Stimulated activated CD4-positive, alpha-beta T cell treated with anti-CD3 and anti-CD28 coated beads, Interleukin-12 subunit alpha, Interleukin-12 subunit beta, amount 100 ng/mL, for 48 hours (primary cell): ENCODE results near the gene HDGFL3.

Experiments
- DNase-seq, 3 donors: peaks; one replicate each; pipeline ENCODE4 v3.0.0-alpha.2; 2020; ENCODE audit warnings: low read depth in 2 of 3, low spot score in 1 of 3

HDGFL3 gene

DNA sequence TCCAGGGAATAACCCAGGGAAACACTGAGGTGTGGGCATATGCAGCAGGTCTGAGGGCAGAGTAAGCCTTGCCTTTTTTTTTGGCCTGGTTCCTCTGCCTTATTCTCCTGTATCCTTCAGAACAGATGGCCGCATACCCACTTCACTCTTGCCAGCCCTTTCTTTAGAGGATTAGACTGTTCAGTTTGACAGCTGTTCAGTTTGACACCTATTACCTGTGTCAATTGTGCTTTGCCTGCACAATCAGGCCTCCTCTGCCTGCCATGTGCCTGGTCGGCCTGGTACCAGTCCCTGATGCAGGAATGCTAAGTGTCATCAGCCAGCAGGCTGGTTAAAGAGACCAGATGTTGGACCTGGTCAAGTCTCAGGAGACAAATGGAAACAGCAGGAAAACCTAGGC, 77.8 kb downstream of the HDGFL3 start:
- no peak for DNase-seq

GRCh38 chr15:83127547-83128150, 80.0 kb downstream of the HDGFL3 start:
- no peak for DNase-seq

DNA sequence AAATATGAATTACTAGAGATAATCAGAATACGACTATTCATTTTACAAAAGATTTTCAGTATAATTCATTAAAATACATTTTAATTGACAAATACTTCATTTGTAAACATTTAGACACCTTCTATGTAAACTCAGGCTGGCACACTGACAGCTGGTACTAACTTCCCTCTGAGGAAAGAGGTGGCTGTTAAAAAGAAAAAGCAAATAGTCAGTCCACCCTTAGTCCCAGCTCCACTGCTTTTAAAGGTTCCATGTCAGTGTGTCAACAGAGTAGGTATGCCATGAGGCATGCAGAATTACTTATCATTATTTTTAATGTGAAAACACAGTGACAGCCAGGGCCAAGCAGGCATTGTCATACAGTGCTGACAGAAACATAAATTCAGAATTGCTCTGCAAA, 84.1 kb downstream of the HDGFL3 start:
- DNase-seq, result no peak

DNA sequence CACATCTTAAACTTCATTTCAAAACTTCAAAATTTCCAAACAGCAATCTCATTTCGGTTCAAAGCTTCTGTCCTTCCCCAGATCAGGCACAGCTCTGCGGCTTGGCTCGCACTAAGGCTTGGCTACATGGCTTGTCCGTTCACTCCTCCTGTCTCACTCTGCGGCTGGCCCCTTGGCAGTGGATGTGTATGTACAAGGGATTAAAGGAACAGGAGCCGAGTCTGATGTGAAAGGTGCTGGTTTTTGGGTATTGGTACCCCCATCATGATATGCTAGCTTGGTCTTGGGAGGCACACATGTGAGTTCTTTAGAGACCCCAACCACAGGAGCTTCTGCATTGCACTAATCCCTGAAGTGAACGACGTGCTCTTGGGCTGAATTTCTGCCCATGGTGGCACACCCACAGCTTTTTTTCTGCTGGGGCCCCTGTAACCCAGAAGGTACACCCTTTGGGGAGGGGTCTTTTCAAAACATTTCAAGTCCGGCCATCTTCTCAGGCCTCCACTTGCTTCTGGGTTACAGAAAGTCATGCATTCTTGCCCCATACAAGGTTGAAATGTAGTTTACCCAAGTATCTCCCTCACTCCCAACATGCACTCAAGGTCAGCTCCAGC, 87.5 kb downstream of the HDGFL3 start:
- no peak for DNase-seq

- DNase-seq, result no peak
Observed at GRCh38 chr15:83118968-83119367, 88.7 kb downstream of the HDGFL3 start.

DNA sequence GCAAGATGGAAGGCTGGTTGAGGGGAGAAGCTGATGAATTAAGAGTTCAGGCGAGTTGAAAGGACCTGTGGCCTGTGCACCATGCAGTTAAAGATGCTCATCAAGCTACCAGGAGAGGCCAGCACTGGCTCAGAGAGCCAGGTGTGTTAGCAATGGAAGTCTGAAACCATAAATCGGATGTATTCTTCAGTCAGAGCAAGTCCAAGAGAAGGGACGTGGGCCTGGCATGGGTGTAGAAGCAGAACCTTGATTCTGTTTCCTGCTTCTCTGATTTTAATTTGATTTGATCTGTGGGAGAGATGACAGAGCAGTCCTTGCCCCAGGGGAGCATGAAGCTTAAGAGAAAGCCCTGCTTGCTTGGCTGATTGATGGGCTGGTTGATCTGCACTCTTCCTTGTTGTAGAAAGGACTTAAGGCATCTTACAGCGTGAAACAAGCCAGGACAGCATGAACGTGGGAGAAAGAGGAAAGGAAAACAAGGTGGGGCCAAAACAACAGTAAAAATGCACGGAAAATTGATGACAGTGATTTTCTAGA, 89.3 kb downstream of the HDGFL3 start:
- no peak for DNase-seq

GRCh38 chr15:83115831-83116565, 91.6 kb downstream of the HDGFL3 start:
- DNase-seq, result no peak

DNA sequence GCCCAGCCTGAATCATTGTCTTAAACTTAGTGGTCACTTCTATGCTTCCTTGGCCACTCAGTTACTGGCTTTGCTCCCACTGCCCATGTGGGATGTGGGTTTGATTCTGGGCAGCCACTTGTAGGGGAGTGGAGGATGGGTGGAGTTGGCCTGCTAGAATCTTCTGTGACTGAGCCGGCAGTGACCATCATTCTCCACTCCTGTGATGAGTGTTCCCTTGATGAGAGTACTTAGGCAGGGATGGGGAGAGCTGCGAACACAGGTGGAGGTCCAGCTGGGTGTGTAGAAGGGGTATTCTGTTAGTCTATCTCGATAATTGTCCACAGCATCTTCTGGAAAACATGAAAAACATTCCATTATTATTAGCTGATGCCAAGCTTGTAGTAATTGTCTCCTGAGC, 92.2 kb downstream of the HDGFL3 start:
- DNase-seq, result no peak

DNA sequence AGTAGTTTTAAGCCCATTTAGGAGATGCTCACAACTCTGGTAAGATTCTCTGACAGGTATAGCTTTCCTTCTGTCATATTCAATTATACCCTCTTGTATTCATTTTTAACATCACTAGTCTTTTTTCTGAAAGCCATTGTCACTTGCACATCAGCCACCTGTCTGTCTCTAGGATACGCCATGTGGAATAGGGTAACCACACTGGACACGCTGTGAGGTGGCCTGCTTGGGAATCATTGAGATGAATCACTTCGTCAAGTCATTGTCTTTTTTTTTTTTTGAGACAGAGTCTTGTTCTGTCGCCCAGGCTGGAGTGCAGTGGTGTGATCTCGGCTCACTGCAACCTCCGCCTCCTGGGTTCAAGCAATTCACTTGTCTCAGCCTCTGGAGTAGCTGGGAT, 92.8 kb downstream of the HDGFL3 start:
- DNase-seq, result no peak

GRCh38 chr15:83113881-83114674, 93.5 kb downstream of the HDGFL3 start:
- no peak for DNase-seq

DNA sequence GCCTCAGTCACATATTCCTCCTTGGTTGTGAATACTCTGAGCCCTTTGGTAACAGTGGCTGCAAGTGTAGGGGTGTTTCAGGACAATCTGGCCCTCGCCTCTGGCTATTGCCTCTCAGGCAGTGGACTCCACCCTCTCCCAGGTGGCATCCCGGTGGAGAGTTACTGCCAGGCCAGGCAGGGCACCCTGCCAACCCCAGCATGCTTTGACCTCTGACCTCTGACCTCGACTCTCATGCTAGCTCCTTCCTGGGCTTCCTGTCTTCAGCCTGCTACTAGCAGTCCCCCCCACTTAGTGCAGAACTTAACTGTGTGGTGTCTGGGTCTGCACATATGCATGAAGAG, 94.7 kb downstream of the HDGFL3 start:
- DNase-seq, result no peak

DNA sequence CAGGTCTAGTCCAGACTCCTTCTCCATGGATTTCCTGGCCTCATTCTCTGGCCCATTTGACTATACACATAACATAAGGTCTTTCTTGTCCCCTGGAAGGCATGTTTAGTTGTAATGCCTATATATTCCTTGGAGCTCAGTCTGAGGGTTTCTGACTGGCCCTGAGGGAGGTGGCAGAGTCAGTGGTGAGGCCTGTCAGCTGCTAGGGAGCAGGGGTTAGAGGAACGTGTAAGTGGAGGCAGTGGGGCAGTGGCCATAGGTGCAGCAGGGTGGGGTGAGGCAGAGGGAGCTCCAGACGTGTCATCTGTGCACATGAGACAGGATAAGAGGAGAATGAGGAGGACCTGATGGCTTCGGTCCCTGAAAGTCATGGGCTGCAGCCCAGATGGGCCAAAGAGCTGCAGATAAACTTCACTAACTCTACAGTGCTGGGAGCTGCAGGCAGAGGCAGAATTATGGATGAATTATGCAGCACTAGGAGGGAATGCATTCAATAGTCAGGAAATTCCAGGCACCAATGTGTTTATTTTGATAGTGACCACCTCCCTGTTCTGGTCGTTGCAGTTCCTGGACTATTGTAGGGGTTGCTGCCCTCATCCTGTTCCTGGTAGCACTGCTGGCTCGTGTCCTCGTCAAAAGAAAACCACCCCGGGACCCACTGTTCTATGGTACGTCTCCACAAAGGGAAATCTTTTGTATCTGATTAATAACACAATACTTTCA, 95.2 kb downstream of the HDGFL3 start:
- no peak for DNase-seq

GRCh38 chr15:83111149-83111548, 96.5 kb downstream of the HDGFL3 start:
- DNase-seq, result no peak

GRCh38 chr15:83110381-83110780, 97.2 kb downstream of the HDGFL3 start:
- DNase-seq, result no peak

GRCh38 chr15:83109532-83109931, 98.1 kb downstream of the HDGFL3 start:
- no peak for DNase-seq

DNA sequence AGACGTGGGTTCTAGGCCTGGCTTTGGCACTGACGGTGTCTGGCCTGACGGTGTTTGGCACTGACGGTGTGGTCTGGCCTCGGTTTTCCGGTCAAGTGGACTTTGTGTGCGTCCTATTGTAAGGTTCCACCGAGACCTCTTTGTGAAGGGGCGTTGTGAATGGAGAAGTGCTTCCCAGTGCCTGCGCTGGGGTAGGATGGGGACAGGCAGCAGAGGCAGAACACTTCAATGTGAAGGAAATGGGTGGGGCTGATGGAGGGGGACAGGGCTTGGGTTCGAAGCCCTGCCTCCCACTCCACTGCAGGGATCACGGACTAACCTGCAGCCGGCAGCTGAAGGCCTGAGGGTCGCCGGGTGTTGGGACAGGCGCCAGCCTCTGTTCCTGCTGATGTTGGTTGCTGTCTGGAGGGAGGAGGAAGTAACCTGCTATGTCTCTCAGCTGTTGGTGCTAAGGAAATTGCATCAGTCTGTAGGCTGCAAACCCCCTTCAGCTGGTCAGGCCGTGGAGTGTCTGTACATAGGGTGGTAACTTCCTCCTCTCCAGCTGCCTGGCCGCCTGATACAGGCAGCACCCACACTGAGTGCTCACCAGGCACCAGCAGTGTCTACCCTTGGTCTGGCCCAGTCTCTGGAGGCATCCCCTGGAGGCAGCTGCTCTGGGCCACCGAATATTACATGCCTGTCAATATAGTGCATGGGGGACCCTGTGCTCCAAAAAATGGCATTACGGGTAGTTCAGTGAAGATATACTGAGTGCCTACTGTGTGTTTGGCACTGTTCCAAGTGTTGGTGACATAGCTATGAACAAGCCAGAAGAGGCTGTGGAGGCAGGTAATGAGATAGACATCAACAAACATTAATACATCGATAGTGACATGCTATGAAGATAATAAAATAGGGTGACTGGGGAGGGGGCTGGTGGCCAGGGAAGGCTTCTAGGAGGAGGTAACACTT, 99.1 kb downstream of the HDGFL3 start:
- no peak for DNase-seq

GRCh38 chr15:83107841-83108181, 99.8 kb downstream of the HDGFL3 start:
- DNase-seq, result no peak

- no peak for DNase-seq
Observed at GRCh38 chr15:83106994-83107840, 100.4 kb downstream of the HDGFL3 start, which contains the start of gene TM6SF1. Gene TM6SF1 (plus strand): TSS chr15:83107645. CDS start chr15:83107681, 36 bp downstream.

- no peak for DNase-seq
Observed at GRCh38 chr15:83105440-83105839, 102.2 kb downstream of the HDGFL3 start.
